ENCODE results near the gene YPEL2.
A peak's percentile ranks its signal among the peaks of the same experiment; 100 is the strongest.

Gene YPEL2

GRCh38 chr17:59436900-59437299 lies 105.4 kb downstream of the YPEL2 start:
- no peak for DNase-seq

GRCh38 chr17:59437791-59438281 lies 106.4 kb downstream of the YPEL2 start:
- DNase-seq = no peak

GRCh38 chr17:59439262-59439661 lies 107.8 kb downstream of the YPEL2 start:
- no peak for DNase-seq

GRCh38 chr17:59439741-59440211 lies 108.3 kb downstream of the YPEL2 start:
- no peak for DNase-seq

GRCh38 chr17:59440757-59441463 lies 109.5 kb downstream of the YPEL2 start:
- DNase-seq = peak; percentile 80

GRCh38 chr17:59441464-59442096 lies 110.1 kb downstream of the YPEL2 start:
- DNase-seq = no peak

GRCh38 chr17:59443106-59443505 lies 111.7 kb downstream of the YPEL2 start:
- no peak for DNase-seq
